GM18519 (cell line): ENCODE results near the gene ZSCAN16.

Source experiments
- ATAC-seq: cut with Tn5 transposase; IDR thresholded peaks from one replicate; pipeline ENCODE4 v1.9.1; 2021; ENCODE audit warnings: mild to moderate bottlenecking, moderate library complexity; ENCODE audit not compliant: unreplicated experiment, low FRiP score

Gene ZSCAN16

GRCh38 chr6:28167068-28167467, 42.7 kb downstream of the ZSCAN16 start:
- ATAC-seq: no peak

DNA sequence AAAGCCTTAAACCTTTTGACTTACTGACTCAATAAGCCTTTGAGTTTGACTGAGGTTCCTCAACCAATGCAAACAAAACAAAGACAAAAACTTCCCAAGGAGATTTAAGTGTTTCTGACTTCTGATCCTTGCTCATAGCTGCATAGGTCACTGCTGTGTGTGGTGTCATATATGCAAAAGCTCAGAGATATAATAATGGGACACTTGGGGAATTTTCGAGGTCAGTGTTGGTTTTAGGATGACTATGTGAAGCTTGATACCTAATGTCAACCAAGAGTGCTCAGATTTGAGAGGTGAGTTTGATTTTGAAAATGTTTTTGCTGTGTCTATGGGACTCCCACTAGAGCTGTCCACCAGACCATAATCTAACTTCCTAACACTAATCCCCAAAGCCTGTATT, 43.5 kb downstream of the ZSCAN16 start:
- no peak for ATAC-seq

GRCh38 chr6:28171271-28171670, 46.9 kb downstream of the ZSCAN16 start:
- no peak for ATAC-seq

DNA sequence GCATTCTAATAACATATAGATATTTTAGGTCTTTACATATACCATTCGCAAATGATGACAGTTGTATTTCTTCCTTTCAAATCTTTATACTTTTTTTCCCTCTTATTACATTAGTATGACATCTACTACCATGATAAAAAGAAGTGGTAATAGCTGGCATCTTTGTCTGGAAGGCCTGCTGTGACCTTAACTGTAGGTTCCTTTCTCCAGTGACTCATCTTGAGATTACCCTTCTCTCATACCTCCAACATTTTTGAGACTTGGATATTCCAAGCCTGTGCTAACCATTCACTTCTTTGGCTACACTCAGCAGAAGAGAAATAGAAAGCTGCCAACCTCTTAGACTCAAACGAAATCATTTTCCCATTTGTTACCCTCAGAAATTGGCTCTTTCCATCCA, 47.6 kb downstream of the ZSCAN16 start:
- ATAC-seq: no peak

GRCh38 chr6:28176373-28176772, 52.0 kb downstream of the ZSCAN16 start:
- no peak for ATAC-seq
